BLaER1 (cell line): Measurements from ENCODE around the gene ABCC2.
"Not testable (repeated sequence)": the region's sequence is repeated elsewhere in the genome, so short reads cannot be mapped to it uniquely, and the experiment has no call there.

Source experiments
- H3K27ac ChIP-seq: shearing (Covaris generic); formaldehyde crosslinking; 2 replicates; pipeline ENCODE4 v1.8.1; 2022
- H3K27me3 ChIP-seq: shearing (Covaris generic); formaldehyde crosslinking; 2 replicates; pipeline ENCODE4 v1.8.1; 2022
- H3K36me3 ChIP-seq: shearing (Covaris generic); formaldehyde crosslinking; 2 replicates; pipeline ENCODE4 v1.8.1; 2022
- H3K4me1 ChIP-seq: shearing (Covaris generic); formaldehyde crosslinking; 2 replicates; pipeline ENCODE4 v1.8.1; 2022
- H3K4me2 ChIP-seq: shearing (Covaris generic); formaldehyde crosslinking; 2 replicates; pipeline ENCODE4 v1.8.1; 2022
- H3K4me3 ChIP-seq: shearing (Covaris generic); formaldehyde crosslinking; 2 replicates; pipeline ENCODE4 v1.8.1; 2022
- H3K9ac ChIP-seq: shearing (Covaris generic); formaldehyde crosslinking; 2 replicates; pipeline ENCODE4 v1.8.1; 2022
- H3K9me3 ChIP-seq: shearing (Covaris generic); formaldehyde crosslinking; 2 replicates; pipeline ENCODE4 v1.8.1; 2022
- H4K20me1 ChIP-seq: shearing (Covaris generic); formaldehyde crosslinking; 2 replicates; pipeline ENCODE4 v1.8.1; 2022
- Cebpa-rat ChIP-seq: shearing (Covaris generic); IDR thresholded peaks from 2 replicates; pipeline ENCODE4 v1.8.1; 2022

Gene ABCC2

GRCh38 chr10:99888622-99889021, 106.2 kb downstream of the ABCC2 start:
- H3K4me3 ChIP-seq: no peak overlapping the region
- no peak overlapping the region for H3K27ac ChIP-seq
- no peaks in the 10 kb centered on the region for H3K4me1 ChIP-seq
- H3K27me3 ChIP-seq: no peaks in the 10 kb centered on the region
- H3K9ac ChIP-seq: no peak overlapping the region
- no peak for TF ChIP-seq Cebpa-rat
- no peaks in the 10 kb centered on the region for H4K20me1 ChIP-seq
- peaks cover 75% of the 10 kb centered on the region for H3K36me3 ChIP-seq
- peaks cover 5% of the 10 kb centered on the region; the same call in 1 of the 2 replicates for H3K9me3 ChIP-seq
- no peak overlapping the region for H3K4me2 ChIP-seq

GRCh38 chr10:99894613-99895012, 112.2 kb downstream of the ABCC2 start:
- no peaks in the 10 kb centered on the region for H4K20me1 ChIP-seq
- no peaks in the 10 kb centered on the region for H3K27me3 ChIP-seq
- H3K9ac ChIP-seq: no peak overlapping the region
- H3K4me2 ChIP-seq: no peak overlapping the region
- H3K4me3 ChIP-seq: no peak overlapping the region
- no peak for TF ChIP-seq Cebpa-rat
- H3K27ac ChIP-seq: no peak overlapping the region
- peaks cover 78% of the 10 kb centered on the region for H3K36me3 ChIP-seq
- peaks cover 5% of the 10 kb centered on the region; the same call in 1 of the 2 replicates for H3K9me3 ChIP-seq
- H3K4me1 ChIP-seq: no peaks in the 10 kb centered on the region

- H3K27me3 ChIP-seq, H3K9me3 ChIP-seq, H3K4me2 ChIP-seq, H3K27ac ChIP-seq, H4K20me1 ChIP-seq, H3K4me1 ChIP-seq, H3K9ac ChIP-seq, H3K4me3 ChIP-seq: not testable (repeated sequence)
- peaks cover 77% of the 10 kb centered on the region for H3K36me3 ChIP-seq
Observed at GRCh38 chr10:99895066-99895465, 112.6 kb downstream of the ABCC2 start.

GRCh38 chr10:99895867-99896266, 113.4 kb downstream of the ABCC2 start:
- Histone ChIP-seq H3K9ac (no peak overlapping the region), H3K4me1 (no peaks in the 10 kb centered on the region), H3K4me3 (no peak overlapping the region), H4K20me1 (no peaks in the 10 kb centered on the region), H3K27me3 (no peaks in the 10 kb centered on the region), H3K9me3 (peaks cover 5% of the 10 kb centered on the region; the same call in 1 of the 2 replicates), H3K27ac (no peak overlapping the region), H3K36me3 (peaks cover 69% of the 10 kb centered on the region), H3K4me2 (no peak overlapping the region)
- TF ChIP-seq Cebpa-rat: no peak
